ENCODE results near the gene DLG2.
"Not testable (repeated sequence)": the region's sequence is repeated elsewhere in the genome, so short reads cannot be mapped to it uniquely, and the experiment has no call there.

Gene DLG2

GRCh38 chr11:85355921-85356320, 271.2 kb downstream of the DLG2 start:
- no peak overlapping the region for H3K9ac ChIP-seq (ENCODE audit: low read length)
- no peak overlapping the region for H3K27ac ChIP-seq (ENCODE audit: low read depth, low read length, poor library complexity, severe bottlenecking)
- no peak overlapping the region for H2AFZ ChIP-seq (ENCODE audit: low read length)
- H3K79me2 ChIP-seq (ENCODE audit: insufficient read depth, low read length): no peaks in the 10 kb centered on the region
- H3K9me3 ChIP-seq (ENCODE audit: low read length): no peaks in the 10 kb centered on the region
- H3K27me3 ChIP-seq (ENCODE audit: insufficient read depth, low read length): no peaks in the 10 kb centered on the region
- H3K4me1 ChIP-seq (ENCODE audit: insufficient read depth, low read length, severe bottlenecking): no peaks in the 10 kb centered on the region
- no peaks in the 10 kb centered on the region for H3F3A ChIP-seq (ENCODE audit: insufficient read depth, low read length)
- TF ChIP-seq, protein P1, sequence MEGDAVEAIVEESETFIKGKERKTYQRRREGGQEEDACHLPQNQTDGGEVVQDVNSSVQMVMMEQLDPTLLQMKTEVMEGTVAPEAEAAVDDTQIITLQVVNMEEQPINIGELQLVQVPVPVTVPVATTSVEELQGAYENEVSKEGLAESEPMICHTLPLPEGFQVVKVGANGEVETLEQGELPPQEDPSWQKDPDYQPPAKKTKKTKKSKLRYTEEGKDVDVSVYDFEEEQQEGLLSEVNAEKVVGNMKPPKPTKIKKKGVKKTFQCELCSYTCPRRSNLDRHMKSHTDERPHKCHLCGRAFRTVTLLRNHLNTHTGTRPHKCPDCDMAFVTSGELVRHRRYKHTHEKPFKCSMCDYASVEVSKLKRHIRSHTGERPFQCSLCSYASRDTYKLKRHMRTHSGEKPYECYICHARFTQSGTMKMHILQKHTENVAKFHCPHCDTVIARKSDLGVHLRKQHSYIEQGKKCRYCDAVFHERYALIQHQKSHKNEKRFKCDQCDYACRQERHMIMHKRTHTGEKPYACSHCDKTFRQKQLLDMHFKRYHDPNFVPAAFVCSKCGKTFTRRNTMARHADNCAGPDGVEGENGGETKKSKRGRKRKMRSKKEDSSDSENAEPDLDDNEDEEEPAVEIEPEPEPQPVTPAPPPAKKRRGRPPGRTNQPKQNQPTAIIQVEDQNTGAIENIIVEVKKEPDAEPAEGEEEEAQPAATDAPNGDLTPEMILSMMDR (IDR thresholded peaks at IDR 0.05; ENCODE audit: low read length): no peak
- TF ChIP-seq EZH2 (IDR thresholded peaks at IDR 0.05; ENCODE audit: borderline replicate concordance, low read length): no peak
- no peaks in the 10 kb centered on the region for H4K20me1 ChIP-seq (ENCODE audit: insufficient read depth, low read length)
- no peak overlapping the region for H3K4me2 ChIP-seq (ENCODE audit: low read length)
- H3K4me3 ChIP-seq (ENCODE audit: low read depth, low read length, poor library complexity, severe bottlenecking): no peak overlapping the region
- H3K9me2 ChIP-seq (ENCODE audit: low read depth, low read length): no peaks in the 10 kb centered on the region
- H3K36me3 ChIP-seq (ENCODE audit: insufficient read depth, low read length): no peaks in the 10 kb centered on the region

DNA sequence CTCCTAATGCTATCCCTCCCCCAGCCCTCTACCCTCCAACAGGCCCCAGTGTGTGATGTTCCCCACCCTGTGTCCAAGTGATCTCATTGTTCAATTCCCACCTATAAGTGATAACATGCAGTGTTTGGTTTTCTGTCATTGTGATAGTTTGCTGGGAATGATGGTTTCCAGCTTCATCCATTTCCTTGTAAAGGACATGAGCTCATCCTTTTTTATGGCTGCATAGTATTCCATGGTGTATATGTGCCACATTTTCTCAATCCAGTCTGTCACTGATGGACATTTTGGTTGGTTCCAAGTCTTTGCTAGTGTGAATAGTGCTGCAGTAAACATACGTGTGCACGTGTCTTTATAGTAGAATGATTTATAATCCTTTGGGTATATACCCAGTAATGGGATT, 277.6 kb downstream of the DLG2 start:
- H3K4me3 ChIP-seq (ENCODE audit: low read depth, low read length, poor library complexity, severe bottlenecking); H4K20me1 ChIP-seq (ENCODE audit: insufficient read depth, low read length); H3K4me2 ChIP-seq (ENCODE audit: low read length); H3F3A ChIP-seq (ENCODE audit: insufficient read depth, low read length); H3K27ac ChIP-seq (ENCODE audit: low read depth, low read length, poor library complexity, severe bottlenecking); H3K4me1 ChIP-seq (ENCODE audit: insufficient read depth, low read length, severe bottlenecking); H3K79me2 ChIP-seq (ENCODE audit: insufficient read depth, low read length); H3K9ac ChIP-seq (ENCODE audit: low read length); H3K9me3 ChIP-seq (ENCODE audit: low read length); H3K27me3 ChIP-seq (ENCODE audit: insufficient read depth, low read length); H3K36me3 ChIP-seq (ENCODE audit: insufficient read depth, low read length); H2AFZ ChIP-seq (ENCODE audit: low read length); H3K9me2 ChIP-seq (ENCODE audit: low read depth, low read length): not testable (repeated sequence)

DNA sequence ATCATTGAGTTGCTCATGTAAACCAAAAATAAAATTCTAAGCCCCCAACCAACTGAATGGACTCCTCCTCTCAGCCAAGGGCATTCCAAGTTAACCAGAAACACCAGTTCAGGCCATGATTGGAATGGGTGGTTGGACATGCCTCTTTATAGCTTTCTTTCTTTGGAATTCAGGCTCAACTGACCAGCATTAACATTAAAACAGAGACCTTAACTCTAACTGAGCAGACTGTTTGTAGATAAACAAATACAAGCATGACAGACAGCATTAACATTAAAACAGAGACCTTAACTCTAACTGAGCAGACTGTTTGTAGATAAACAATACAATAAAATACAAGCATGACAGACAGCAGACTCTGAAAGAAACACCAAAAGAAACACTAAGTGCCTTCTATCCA, 278.2 kb downstream of the DLG2 start:
- no peak overlapping the region for H3K27ac ChIP-seq (ENCODE audit: low read depth, low read length, poor library complexity, severe bottlenecking)

GRCh38 chr11:85347291-85347690, 279.9 kb downstream of the DLG2 start:
- no peaks in the 10 kb centered on the region for H3K79me2 ChIP-seq (ENCODE audit: insufficient read depth, low read length)
- no peaks in the 10 kb centered on the region for H3K9me3 ChIP-seq (ENCODE audit: low read length)
- H3K9me2 ChIP-seq (ENCODE audit: low read depth, low read length): no peaks in the 10 kb centered on the region
- no peak for TF ChIP-seq EZH2 (IDR thresholded peaks at IDR 0.05; ENCODE audit: borderline replicate concordance, low read length)
- no peaks in the 10 kb centered on the region for H3K36me3 ChIP-seq (ENCODE audit: insufficient read depth, low read length)
- no peak overlapping the region for H3K4me2 ChIP-seq (ENCODE audit: low read length)
- no peak overlapping the region for H3K9ac ChIP-seq (ENCODE audit: low read length)
- H4K20me1 ChIP-seq (ENCODE audit: insufficient read depth, low read length): no peaks in the 10 kb centered on the region
- H3K4me1 ChIP-seq (ENCODE audit: insufficient read depth, low read length, severe bottlenecking): no peaks in the 10 kb centered on the region
- no peaks in the 10 kb centered on the region for H3K27me3 ChIP-seq (ENCODE audit: insufficient read depth, low read length)
- H3F3A ChIP-seq (ENCODE audit: insufficient read depth, low read length): no peaks in the 10 kb centered on the region
- no peak overlapping the region for H3K27ac ChIP-seq (ENCODE audit: low read depth, low read length, poor library complexity, severe bottlenecking)
- H3K4me3 ChIP-seq (ENCODE audit: low read depth, low read length, poor library complexity, severe bottlenecking): no peak overlapping the region
- H2AFZ ChIP-seq (ENCODE audit: low read length): no peak overlapping the region

More for the DNA sequence above, 278.2 kb downstream of the DLG2 start:
- Histone ChIP-seq H3K9ac (ENCODE audit: low read length) (no peak overlapping the region), H3K4me1 (ENCODE audit: insufficient read depth, low read length, severe bottlenecking) (no peaks in the 10 kb centered on the region), H3K4me2 (ENCODE audit: low read length) (no peak overlapping the region), H3K79me2 (ENCODE audit: insufficient read depth, low read length) (no peaks in the 10 kb centered on the region), H3K4me3 (ENCODE audit: low read depth, low read length, poor library complexity, severe bottlenecking) (no peak overlapping the region), H3K36me3 (ENCODE audit: insufficient read depth, low read length) (no peaks in the 10 kb centered on the region), H4K20me1 (ENCODE audit: insufficient read depth, low read length) (no peaks in the 10 kb centered on the region), H3F3A (ENCODE audit: insufficient read depth, low read length) (no peaks in the 10 kb centered on the region), H3K27me3 (ENCODE audit: insufficient read depth, low read length) (no peaks in the 10 kb centered on the region), H3K9me3 (ENCODE audit: low read length) (no peaks in the 10 kb centered on the region), H2AFZ (ENCODE audit: low read length) (no peak overlapping the region), H3K9me2 (ENCODE audit: low read depth, low read length) (no peaks in the 10 kb centered on the region)
- no peak for TF ChIP-seq EZH2 (IDR thresholded peaks at IDR 0.05; ENCODE audit: borderline replicate concordance, low read length)
- TF ChIP-seq, protein P1 (IDR thresholded peaks at IDR 0.05; ENCODE audit: low read length): no peak

Measured in OCI-LY1 (cell line).